ENCODE measurements around the gene FAM131A. TPM values are rescaled to one million over a fixed set of nuclear protein-coding genes. Genes with fewer than 3 reads are reported as not detected.
"Not testable (repeated sequence)": the region's sequence is repeated elsewhere in the genome, so short reads cannot be mapped to it uniquely, and the experiment has no call there.

Gene FAM131A
- total and polyA plus RNA-seq, 2 donors, result 15.9 to 31.0 TPM

GRCh38 chr3:184338511-184338945 is 1.1 kb downstream of the FAM131A start:
- Histone ChIP-seq H3K4me3 (ENCODE audit: low read depth, low read length) (no peak overlapping the region), H3K27ac (ENCODE audit: low read depth) (peak overlapping the region; percentile 88), H3K4me1 (ENCODE audit: insufficient read depth) (no peaks in the 10 kb centered on the region), H3K36me3 (ENCODE audit: insufficient read depth) (no peaks in the 10 kb centered on the region)
- no peak for DNase-seq (ENCODE audit: extremely low spot score)
- 9% methylated on average over 37 of the region's 37 CpGs for WGBS

- Histone ChIP-seq H3K4me1 (ENCODE audit: insufficient read depth) (no peaks in the 10 kb centered on the region), H3K27ac (ENCODE audit: low read depth) (no peak overlapping the region), H3K36me3 (ENCODE audit: insufficient read depth) (no peaks in the 10 kb centered on the region), H3K4me3 (ENCODE audit: low read depth, low read length) (no peak overlapping the region)
- DNase-seq (ENCODE audit: extremely low spot score), result no peak
- 41% methylated on average over 8 of the region's 8 CpGs for WGBS
These were observed 1.6 kb downstream of the FAM131A start for GRCh38 chr3:184339001-184339400.

- H3K36me3 ChIP-seq (ENCODE audit: insufficient read depth); DNase-seq (ENCODE audit: extremely low spot score); H3K27ac ChIP-seq (ENCODE audit: low read depth); H3K4me3 ChIP-seq (ENCODE audit: low read depth, low read length); H3K4me1 ChIP-seq (ENCODE audit: insufficient read depth): not testable (repeated sequence)
- 78% methylated on average over 19 of the region's 19 CpGs for WGBS
These were observed 2.2 kb downstream of the FAM131A start for GRCh38 chr3:184339451-184340135.

- Histone ChIP-seq H3K4me1 (ENCODE audit: insufficient read depth) (no peaks in the 10 kb centered on the region), H3K36me3 (ENCODE audit: insufficient read depth) (no peaks in the 10 kb centered on the region), H3K27ac (ENCODE audit: low read depth) (no peak overlapping the region), H3K4me3 (ENCODE audit: low read depth, low read length) (no peak overlapping the region)
- no peak for DNase-seq (ENCODE audit: extremely low spot score)
- 93% methylated on average over 7 of the region's 7 CpGs for WGBS
These were observed 4.5 kb downstream of the FAM131A start for GRCh38 chr3:184341925-184342324.

- WGBS, result 77% methylated on average over 5 of the region's 5 CpGs
- H3K36me3 ChIP-seq (ENCODE audit: insufficient read depth), result no peaks in the 10 kb centered on the region
- H3K4me1 ChIP-seq (ENCODE audit: insufficient read depth), result no peaks in the 10 kb centered on the region
- no peak overlapping the region for H3K27ac ChIP-seq (ENCODE audit: low read depth)
- no peak for DNase-seq (ENCODE audit: extremely low spot score)
- no peak overlapping the region for H3K4me3 ChIP-seq (ENCODE audit: low read depth, low read length)
These were observed 5.9 kb downstream of the FAM131A start for GRCh38 chr3:184343200-184343876.

GRCh38 chr3:184344579-184345316 is 7.3 kb downstream of the FAM131A start:
- Histone ChIP-seq H3K4me3 (ENCODE audit: low read depth, low read length) (no peak overlapping the region), H3K27ac (ENCODE audit: low read depth) (no peak overlapping the region), H3K36me3 (ENCODE audit: insufficient read depth) (no peaks in the 10 kb centered on the region), H3K4me1 (ENCODE audit: insufficient read depth) (no peaks in the 10 kb centered on the region)
- WGBS, result 80% methylated on average over 24 of the region's 24 CpGs
- DNase-seq (ENCODE audit: extremely low spot score), result no peak

GRCh38 chr3:184345317-184346144 is 8.1 kb downstream of the FAM131A start:
- DNase-seq (ENCODE audit: extremely low spot score), result no peak
- 43% methylated on average over 14 of the region's 14 CpGs for WGBS
- no peak overlapping the region for H3K27ac ChIP-seq (ENCODE audit: low read depth)

GRCh38 chr3:184346480-184347190 is 9.2 kb downstream of the FAM131A start:
- H3K36me3 ChIP-seq (ENCODE audit: insufficient read depth), result no peaks in the 10 kb centered on the region
- WGBS, result 93% methylated on average over 20 of the region's 20 CpGs
- H3K4me1 ChIP-seq (ENCODE audit: insufficient read depth), result no peaks in the 10 kb centered on the region
- H3K4me3 ChIP-seq (ENCODE audit: low read depth, low read length), result no peak overlapping the region
- DNase-seq (ENCODE audit: extremely low spot score), result no peak
- no peak overlapping the region for H3K27ac ChIP-seq (ENCODE audit: low read depth)

More at GRCh38 chr3:184345317-184346144, 8.1 kb downstream of the FAM131A start:
- Histone ChIP-seq H3K36me3 (ENCODE audit: insufficient read depth) (no peaks in the 10 kb centered on the region), H3K4me3 (ENCODE audit: low read depth, low read length) (no peak overlapping the region), H3K4me1 (ENCODE audit: insufficient read depth) (no peaks in the 10 kb centered on the region)

- 67% methylated on average over 12 of the region's 12 CpGs for WGBS
- H3K4me1 ChIP-seq (ENCODE audit: insufficient read depth), result no peaks in the 10 kb centered on the region
- H3K36me3 ChIP-seq (ENCODE audit: insufficient read depth), result no peaks in the 10 kb centered on the region
- no peak overlapping the region for H3K4me3 ChIP-seq (ENCODE audit: low read depth, low read length)
- no peak for DNase-seq (ENCODE audit: extremely low spot score)
- no peak overlapping the region for H3K27ac ChIP-seq (ENCODE audit: low read depth)
These were observed 10.1 kb downstream of the FAM131A start for GRCh38 chr3:184347321-184348056.

- H3K27ac ChIP-seq (ENCODE audit: low read depth), result no peak overlapping the region
- WGBS, result 48% methylated on average over 4 of the region's 4 CpGs
These were observed 10.6 kb downstream of the FAM131A start for GRCh38 chr3:184348057-184348382.

GRCh38 chr3:184349563-184350470 is 12.4 kb downstream of the FAM131A start:
- Histone ChIP-seq H3K4me3 (ENCODE audit: low read depth, low read length) (no peak overlapping the region), H3K4me1 (ENCODE audit: insufficient read depth) (no peaks in the 10 kb centered on the region), H3K27ac (ENCODE audit: low read depth) (no peak overlapping the region), H3K36me3 (ENCODE audit: insufficient read depth) (no peaks in the 10 kb centered on the region)
- no peak for DNase-seq (ENCODE audit: extremely low spot score)
- 84% methylated on average over 10 of the region's 10 CpGs for WGBS

More at GRCh38 chr3:184348057-184348382, 10.6 kb downstream of the FAM131A start:
- H3K36me3 ChIP-seq (ENCODE audit: insufficient read depth), result no peaks in the 10 kb centered on the region
- H3K4me3 ChIP-seq (ENCODE audit: low read depth, low read length), result no peak overlapping the region
- H3K4me1 ChIP-seq (ENCODE audit: insufficient read depth), result no peaks in the 10 kb centered on the region
- no peak for DNase-seq (ENCODE audit: extremely low spot score)
